GM19468 (cell line): Measurements from ENCODE around the gene TTC7B.
"Not testable (repeated sequence)": the region's sequence is repeated elsewhere in the genome, so short reads cannot be mapped to it uniquely, and the experiment has no call there.

Experiments used
- ATAC-seq: cut with Tn5 transposase; IDR thresholded peaks from one replicate; pipeline ENCODE4 v1.9.1; 2021; ENCODE audit warnings: mild to moderate bottlenecking, moderate library complexity, moderate number of reproducible peaks; ENCODE audit not compliant: unreplicated experiment; ENCODE audit errors: extremely low read depth

TTC7B gene

GRCh38 chr14:90544566-90544965, 271.7 kb downstream of the TTC7B start:
- ATAC-seq = no peak

DNA sequence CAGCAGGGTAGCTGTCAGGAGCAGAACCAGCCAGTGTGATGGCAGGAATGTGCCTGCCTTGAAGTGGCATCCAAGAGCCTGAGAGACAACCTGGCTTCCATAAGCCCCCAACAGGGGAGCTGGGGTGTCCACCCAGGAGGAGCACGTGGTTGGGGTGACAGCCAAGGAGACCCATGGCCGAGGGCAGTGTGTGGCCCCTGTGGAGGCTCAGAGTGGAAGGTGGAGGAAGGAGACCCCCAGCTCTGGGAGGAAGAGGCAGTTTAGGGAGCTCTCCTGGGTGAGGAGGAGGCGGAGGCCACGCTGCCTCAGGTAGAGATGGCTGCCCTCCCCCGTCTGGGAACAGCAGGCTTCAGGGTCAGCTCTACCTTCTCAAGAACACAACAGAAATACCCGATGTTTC, 272.4 kb downstream of the TTC7B start:
- ATAC-seq = no peak

DNA sequence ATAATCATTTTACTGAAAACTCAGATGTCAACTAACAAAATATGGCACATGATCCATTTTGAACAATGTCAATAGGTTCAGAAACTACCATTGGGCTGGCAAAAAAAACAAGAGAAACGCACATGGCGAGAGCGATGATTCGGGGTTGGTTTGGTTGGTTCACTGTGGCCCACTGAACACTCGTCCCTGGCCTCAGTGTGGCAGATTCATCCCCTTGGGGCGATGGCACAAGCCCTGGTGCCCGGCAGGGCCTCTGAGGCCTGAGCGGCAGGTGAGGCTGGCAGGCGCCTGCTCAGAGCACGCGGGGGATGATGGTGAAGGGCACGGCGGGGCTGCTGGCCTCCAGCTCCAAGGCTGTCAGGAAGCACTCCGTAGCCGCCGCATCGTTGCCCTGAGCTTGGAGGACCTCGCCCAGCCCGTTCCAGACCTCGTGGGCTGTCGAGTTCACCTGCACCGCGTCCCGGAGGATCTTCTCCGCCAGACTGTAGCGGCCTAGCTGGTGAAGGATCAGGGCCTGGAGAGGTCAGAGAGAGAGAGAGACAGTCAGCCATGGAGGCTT, 275.1 kb downstream of the TTC7B start:
- no peak for ATAC-seq

- ATAC-seq = no peak
Measured at GRCh38 chr14:90540437-90540836, 275.8 kb downstream of the TTC7B start.

- no peak for ATAC-seq
Measured at GRCh38 chr14:90539996-90540395, 276.2 kb downstream of the TTC7B start.

GRCh38 chr14:90539496-90539775, 276.8 kb downstream of the TTC7B start:
- no peak for ATAC-seq

GRCh38 chr14:90538716-90539495, 277.3 kb downstream of the TTC7B start:
- ATAC-seq = no peak

DNA sequence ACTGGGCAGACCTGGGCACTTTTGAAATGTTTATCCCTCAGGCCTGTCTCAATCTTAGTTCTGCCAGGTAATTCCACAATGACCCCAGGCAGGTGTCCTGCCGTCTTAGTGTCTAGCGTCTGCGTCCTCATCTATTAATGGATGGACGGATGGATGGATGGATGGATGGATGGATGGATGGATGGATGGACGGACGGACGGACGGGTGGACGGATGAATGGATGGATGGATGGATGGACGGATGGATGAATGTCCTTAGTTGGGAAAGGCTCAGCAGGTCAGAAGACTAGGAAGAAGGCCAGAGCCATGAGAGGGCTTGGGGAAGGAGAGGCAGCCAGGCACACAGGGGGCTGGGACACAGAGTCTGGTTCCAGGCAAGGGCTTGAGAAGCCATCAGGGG, 278.1 kb downstream of the TTC7B start:
- no peak for ATAC-seq

GRCh38 chr14:90536511-90537191, 279.6 kb downstream of the TTC7B start:
- no peak for ATAC-seq

GRCh38 chr14:90536092-90536491, 280.1 kb downstream of the TTC7B start:
- no peak for ATAC-seq

DNA sequence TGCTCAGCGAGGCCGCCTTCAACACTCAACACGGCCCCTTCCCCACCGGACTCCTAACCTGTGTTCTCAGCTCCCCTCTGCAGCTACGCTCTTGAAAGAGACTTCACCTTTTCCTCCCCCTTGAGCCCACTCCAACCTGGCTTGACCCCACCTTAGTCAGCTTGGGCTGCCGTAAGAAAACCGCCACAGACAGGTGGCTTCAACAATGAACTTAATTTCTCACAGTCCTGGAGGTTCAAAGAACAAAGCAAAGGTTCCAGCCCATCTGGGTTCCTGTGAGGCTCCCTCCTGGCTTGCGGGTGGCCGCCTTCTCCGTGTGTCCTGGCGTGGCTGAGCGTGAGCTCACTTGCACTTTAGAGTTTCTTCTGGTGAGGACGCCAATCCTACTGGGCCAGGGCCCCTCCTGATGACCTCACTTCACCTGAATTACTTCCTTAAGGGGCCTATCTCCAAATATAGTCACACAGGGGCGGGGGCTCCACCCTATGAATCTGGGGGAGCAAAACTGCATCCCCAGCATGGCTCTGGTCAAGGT, 280.6 kb downstream of the TTC7B start:
- no peak for ATAC-seq

- no peak for ATAC-seq
Measured at GRCh38 chr14:90534838-90535555, 281.2 kb downstream of the TTC7B start.

DNA sequence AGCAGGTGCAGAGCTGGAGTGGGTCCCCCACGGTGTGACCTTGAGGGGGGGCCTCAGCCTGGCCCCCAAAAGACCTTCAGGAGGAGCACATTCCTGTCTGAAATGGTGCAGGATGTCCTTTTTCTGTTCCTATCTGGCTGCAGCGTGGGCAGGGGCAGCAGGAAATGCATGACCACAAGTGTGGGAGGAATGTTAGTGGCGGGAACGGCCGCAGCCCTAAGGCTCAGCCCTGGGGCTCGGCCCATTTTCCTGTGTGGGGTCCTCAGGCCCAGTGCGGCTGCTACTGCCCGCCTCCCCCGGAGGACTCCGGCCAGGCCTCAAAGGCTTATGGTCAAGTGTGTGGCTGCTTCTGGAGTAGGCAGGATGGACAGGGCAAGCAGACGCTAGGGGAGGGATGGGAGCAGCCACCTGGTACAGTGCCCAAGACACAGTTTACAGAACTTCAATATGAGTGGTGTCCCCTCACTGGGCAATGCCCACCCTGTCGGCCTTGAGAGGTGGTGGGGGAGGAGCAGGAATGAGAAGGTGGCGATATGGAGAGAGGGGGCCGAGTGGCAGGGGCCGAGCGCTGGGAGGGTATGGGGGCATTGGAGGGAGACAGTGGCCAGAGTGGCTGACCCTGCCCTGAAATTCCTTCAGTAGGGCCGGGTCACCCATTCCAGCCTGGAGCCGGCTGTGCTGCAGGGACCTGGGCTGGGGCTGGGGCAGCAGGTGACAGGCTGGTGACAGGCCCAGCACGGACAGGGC, 282.0 kb downstream of the TTC7B start:
- ATAC-seq = no peak

GRCh38 chr14:90533591-90534021, 282.6 kb downstream of the TTC7B start:
- ATAC-seq = no peak

- ATAC-seq = no peak
Measured at GRCh38 chr14:90532826-90533525, 283.3 kb downstream of the TTC7B start.

DNA sequence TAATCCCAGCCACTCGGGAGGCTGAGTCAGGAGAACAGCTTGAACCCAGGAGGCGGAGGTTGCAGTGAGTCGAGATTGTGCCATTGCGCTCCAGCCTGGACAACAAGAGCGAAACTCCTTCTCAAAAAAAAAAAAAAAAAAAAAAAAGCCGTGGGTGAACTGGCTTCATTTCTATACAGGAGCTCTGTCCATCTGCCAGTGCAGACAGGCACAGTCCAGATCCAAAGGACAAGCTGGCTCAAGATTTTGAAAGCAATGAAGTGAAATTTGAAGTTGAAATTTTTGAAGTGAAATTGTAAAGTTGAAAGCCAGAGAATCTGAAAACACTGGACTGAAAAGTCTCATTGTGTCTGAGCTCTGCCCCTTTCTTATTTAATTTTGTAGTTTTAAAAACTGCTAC, 284.7 kb downstream of the TTC7B start:
- ATAC-seq = no peak

DNA sequence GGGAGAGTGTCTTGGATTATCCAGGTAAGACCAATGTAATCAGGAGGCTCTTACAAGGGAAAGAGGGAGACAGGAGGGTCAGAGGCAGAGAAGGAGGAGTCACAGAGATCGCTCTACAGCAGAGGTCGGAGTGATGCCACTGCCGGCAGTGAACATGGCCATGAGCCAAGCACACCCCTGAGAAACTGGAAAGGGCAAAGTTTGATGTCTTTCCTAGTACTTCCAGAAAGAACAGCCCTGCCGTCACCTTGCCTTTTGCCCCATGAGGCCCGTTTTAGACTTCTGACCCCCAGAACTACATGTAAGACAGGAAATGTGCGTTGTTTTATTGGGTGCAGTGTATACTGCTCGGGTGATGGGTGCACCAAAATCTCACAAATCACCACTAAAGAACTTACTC, 285.7 kb downstream of the TTC7B start:
- ATAC-seq = no peak

GRCh38 chr14:90527978-90528377, 288.3 kb downstream of the TTC7B start:
- no peak for ATAC-seq

- not testable (repeated sequence) for ATAC-seq
Measured at GRCh38 chr14:90526536-90526935, 289.7 kb downstream of the TTC7B start.
